HG02610 (cell line): ENCODE data around the gene MYL3.
"Not testable (repeated sequence)": the region's sequence is repeated elsewhere in the genome, so short reads cannot be mapped to it uniquely, and the experiment has no call there.

ENCODE experiments used
- ATAC-seq: cut with Tn5 transposase; IDR thresholded peaks from one replicate; pipeline ENCODE4 v1.9.1; 2021; ENCODE audit warnings: mild to moderate bottlenecking, moderate library complexity; ENCODE audit not compliant: unreplicated experiment

MYL3 gene

DNA sequence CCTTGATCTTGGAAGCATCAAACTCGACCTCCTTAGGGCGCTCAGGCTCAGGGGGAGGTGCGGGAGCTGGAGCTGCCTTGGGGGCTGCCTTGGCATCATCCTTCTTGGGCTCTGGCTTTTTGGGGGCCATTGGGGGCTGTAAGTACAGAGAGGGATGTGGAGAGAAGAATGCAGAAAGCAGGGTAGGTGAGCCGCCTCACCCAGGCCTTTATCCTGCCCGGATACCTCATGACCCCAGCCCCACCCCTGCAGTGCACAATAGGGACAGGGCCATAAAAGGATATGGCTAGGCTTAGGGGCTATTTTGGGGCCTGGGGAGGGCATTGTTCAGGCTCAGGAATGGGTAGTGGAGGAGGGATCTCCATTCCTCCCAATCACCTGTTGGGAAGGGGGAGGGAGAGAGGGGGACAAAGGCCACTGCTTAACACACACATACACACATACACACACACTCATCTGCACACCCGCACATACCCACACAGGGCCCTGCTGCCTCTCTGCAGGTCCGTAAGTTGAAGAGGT is at the start of gene MYL3:
MYL3 (minus strand) TSS at position 184 of the 522 bp plus-strand sequence; CDS start at position 130, 54 bp downstream.
- ATAC-seq = no peak

DNA sequence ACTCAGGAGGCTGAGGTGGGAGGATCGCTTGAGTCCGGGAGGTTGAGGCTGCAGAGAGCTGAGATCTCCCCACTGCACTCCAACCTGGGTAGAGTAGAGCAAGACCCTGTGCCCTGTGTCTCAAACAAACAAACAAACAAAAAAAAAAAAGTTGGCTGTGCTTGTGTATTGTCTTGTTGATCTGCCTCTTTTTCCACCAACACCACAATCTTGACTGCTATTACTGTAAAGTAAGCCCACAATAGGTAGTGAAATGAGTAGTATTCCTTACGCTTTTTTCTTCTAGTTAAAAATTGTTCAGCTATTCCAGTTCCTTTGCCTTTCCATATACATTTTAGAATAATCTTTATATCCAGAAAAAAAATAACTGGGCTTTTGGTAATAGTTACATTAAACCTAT is 49.7 kb upstream of the MYL3 start:
- ATAC-seq = no peak

DNA sequence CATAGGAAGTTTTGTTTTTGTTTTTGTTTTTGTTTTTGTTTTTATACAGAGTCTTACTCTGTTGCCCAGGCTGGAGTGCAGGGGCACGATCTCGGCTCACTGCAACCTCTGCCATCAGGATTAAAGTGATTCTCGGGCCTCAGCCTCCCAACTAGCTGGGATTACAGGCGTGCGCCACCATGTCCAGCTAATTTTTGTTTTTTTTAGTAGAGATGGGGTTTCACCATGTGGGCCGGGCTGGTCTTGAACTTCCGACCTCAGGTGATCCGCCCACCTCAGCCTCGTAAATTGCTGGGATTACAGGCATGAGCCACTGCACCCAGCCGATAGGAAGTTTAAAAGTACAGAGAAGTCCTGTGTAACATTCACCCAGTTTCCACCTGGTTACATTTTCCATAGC is 47.7 kb upstream of the MYL3 start:
- ATAC-seq = not testable (repeated sequence)

DNA sequence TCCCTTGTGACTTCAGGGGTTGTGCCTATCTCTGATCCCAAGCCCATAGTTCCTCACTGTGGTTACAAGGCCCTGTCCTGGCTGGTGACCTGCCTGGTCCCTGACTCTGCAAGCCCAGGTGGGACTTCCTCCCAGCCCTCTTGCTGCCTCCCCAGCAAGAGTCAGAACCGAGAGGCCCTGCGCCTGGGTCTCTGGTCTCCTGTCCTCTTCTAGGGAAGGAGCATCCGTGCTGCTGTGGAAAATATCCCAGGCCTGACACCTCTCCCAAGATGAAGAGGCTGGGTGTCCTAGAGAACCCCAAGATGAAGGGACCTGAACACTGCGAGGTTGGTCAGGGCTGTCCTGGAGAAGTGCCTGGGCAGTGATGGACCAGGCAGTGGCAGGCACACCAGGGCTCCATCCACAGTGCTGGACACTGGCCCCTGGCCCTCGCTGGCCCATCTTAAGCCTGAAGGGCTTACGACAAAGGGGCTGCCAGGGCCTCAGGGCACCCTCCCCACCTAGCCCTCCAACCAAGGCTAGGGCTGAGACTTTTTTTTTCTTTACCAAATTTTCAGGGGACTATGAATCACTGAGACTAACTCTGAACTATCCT is 47.0 kb upstream of the MYL3 start:
- ATAC-seq = no peak

DNA sequence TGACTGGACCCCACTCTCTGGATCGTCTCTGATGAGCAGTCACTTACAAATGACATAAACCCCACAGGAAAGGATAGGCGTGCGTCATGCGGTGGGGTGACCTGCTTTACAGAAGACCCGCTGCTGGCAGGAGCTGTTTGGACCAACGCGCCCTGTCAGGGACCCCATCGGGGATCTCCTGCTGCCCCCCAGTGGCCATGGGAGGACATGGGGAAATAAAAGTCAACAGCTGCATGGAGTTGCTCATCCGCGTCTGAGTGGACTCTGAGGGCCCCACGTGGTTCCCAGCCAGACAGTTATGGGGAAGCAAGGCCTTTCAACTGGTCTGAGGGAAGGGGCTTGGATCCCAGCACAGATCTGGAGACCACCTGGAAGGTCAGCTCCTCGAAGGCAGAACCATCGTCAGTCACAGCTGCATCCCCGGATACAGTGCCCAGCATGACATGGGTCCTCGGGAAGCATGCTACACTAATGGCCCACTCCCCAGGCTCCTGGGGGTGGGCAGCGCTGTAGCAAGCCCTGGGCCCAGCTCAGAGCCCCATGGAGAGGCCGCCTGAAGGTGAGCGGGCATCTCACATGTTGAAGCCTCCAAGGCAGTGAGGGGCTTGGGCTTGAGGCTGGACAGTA is 46.4 kb upstream of the MYL3 start:
- peak; percentile 47 for ATAC-seq

DNA sequence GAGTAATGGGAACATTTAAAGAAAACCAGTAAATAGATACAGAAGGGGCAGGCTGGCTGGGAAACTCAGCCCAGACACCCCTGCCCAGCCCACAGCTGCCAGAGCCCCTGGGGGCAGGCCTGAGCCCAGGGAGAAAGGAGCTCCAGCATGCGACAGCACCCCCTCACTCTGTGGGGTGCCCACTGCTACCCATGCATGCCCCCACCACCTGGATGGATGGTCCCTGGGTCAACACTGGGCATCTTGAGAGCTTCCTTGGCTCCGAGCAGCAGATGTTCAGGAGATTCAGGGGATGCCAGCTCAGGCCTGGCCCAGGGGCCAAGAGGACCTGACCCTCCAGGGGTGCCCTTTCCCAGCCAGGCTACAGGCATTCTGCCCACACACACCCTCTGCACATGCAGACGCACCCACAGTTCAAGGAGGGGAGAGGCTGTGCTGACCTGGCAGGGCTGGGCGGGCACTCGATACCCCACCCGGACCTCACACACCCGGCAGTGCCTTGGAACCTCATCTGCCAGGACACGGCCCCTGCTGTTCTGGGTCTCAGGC is 45.8 kb upstream of the MYL3 start:
- no peak for ATAC-seq

DNA sequence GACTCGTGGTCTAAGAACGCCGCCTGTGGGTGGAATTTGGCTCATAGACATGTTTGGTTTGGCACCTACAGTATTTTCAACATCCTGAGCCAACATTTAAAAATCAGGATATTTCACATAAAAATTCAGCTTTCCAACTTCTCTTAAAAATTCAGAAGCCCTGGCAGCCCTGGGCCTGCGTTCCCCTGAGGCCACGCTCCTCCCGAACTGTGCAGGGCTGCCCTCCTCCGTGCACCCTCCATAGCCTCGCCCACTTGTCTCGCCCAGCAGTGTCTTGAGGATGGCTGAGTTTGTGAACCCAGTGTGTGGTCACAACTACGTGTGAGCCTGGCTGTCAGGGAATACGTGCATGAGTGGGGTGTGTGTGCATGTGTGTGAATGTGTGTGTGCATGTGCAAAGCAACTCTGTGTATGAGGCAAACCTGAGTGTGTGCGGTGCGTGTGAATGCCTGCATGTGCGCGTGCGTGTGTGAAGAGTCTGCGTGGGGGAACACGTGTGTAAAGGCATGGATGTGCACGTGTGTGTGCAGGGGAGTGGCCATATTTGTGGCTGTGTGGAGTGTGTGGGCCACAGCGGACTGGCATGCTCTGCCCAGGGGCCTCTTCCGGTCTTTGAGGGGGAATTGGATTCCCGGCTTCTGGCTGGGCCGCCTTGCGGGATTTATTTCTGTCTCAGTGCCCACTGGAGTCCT is 45.2 kb upstream of the MYL3 start:
- no peak for ATAC-seq

DNA sequence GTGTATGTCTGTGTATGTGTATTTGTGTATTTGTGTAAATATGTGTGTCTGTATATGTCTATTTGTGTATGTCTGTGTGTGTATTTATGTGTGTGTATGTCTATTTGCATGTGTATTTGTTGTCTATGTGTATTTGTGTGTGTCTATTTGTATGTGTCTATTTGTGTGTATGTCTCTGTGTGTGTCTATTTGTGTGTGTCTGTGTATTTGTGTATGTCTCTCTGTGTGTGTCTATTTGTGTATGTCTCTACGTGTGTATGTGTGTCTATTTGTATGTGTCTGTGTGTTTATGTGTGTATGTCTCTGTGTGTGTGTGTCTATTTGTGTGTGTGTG is 44.7 kb upstream of the MYL3 start:
- ATAC-seq = no peak

DNA sequence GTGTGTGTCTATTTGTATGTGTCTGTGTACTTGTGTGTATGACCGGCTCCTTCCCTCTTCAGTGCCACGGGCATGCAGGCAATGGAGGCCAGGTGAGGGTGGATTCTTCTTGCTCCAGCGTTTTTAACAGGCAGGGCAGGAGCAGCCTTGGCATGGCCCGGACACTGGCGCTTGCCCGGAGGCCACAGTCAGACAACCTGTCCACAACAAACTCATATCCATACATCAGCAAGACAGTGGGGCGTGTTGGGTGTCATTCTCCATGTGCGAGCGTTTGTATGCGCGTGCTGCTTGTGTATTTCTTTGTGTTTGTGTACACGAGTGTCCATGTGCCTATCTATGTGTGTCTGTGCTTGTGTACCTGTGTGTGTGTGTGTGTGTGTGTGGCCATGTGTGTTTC is 44.0 kb upstream of the MYL3 start:
- no peak for ATAC-seq

DNA sequence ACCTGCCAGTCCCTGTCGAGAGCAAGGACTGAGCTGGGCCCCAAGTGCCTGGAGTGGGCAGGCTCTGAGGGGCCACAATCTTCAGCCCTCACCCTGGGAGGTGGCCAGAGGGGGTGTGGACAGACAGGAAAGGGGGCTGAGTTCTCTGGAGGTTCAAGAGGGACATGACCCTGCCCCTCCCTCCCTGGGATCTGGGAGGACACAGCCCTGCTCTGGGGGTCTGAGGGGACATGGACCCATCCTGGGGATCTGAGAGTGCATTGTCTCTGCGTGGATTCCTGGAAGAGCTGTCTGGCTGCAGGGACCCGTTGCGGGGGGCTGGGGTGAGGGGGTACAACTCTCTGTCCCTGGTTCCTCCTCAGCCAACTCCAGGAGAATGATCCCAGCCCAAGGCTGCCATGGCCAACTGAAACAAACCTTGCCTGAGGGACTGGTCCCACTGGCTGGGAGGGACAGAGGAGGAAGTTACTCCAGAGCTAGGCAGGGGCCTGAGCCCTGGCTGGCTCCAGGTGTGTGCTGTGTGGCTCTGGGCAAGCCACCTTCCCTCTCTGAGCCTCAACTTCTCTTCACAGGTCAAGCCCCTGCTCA is 43.3 kb upstream of the MYL3 start:
- ATAC-seq = no peak

DNA sequence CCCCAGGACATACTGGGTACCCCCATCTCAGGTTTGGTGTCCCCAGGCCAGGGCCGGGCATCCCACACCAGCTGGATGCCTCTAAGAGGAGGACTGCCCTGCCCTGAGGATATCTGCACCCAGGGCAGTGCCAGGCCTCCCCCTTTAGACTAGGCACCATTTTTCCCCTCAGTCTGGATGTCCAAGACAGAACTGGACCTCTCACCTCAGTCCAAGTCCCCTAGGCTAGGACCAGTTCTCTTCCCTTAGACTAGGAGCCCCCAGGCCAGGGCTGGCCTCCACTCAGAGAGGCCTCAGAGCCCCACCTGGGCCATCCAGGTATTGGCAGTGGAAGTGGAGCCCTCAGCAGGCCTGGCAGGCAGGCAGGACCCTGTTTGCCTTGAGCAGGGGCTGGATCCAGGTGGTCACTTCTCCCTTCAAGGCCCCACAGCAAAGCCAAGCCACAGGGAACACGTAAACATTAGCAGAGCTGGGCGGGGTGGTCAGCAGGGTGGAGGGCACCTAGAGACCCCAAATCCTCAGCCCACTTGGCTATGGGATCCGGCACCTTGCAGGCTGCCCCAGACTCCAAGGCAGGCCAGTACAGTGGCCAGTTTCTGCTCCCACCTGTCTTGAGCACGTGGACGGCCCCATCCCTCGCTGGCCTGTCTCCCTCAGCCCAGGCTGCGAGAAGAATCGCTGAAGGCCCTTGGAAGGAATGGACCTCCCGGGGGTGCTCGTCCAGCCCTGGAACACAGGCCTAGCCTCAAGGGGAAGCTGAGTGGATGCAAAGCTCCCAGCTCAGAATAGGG is 42.6 kb upstream of the MYL3 start:
- no peak for ATAC-seq

DNA sequence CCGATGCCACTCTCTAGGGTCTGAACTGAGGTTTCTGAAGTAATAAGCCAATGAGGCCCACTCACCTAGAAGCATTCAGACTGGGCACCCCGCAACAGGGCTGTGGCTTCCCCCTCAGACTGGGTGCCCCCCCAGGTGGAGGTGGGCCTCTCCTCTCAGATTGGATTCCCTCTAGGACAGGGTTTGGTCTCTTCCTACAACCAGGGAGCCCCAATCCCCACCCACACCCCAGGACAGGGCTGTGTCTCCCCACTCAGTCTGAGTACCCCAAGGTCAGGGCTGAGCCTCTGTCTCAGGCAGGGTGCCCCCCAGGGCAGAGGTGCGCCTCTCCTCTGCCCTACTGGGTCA is 41.9 kb upstream of the MYL3 start:
- no peak for ATAC-seq

DNA sequence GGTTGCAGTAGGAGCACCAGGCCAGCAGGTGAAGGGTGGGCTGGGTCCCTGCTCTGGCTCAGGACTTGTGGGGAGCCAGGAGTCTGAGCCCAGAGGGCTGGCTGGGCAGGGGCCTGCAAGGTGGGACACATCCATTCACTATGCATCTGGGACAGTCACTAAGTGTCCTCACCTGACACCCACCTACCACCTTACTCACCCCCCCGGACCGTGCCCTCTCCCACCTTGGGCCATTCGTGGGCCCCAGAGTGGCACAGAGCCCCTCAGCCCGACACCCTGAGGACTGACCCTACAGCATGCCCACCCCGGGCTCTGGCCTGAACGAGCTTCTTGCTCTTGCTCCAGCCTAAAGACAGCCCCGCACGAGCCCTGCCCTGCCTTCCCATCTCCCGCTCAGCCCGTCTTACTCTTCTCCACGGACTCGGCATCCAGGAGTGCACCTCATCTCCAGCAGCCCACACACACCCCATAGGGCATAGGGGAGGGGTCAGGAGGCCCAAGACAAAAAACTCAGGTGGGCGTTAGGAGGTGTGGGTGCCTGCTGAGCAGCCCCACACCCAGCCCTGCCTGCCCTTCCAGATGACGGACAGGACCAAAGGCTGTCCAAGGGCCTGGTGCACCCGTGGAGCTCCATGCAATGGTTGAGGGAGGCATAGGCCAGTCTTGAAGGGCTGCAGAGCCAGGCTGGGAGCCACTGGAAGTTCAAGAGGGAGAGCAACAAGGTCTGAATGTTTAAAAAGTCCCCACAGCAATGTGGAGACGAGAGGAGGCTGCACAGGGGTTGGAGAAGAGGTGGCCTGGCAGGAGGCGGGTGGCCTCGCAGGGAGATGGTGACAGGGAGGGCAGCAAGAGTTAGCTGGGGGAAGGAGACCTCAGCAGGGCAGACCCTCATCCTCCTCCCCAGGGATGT is 41.3 kb upstream of the MYL3 start:
- ATAC-seq = no peak

DNA sequence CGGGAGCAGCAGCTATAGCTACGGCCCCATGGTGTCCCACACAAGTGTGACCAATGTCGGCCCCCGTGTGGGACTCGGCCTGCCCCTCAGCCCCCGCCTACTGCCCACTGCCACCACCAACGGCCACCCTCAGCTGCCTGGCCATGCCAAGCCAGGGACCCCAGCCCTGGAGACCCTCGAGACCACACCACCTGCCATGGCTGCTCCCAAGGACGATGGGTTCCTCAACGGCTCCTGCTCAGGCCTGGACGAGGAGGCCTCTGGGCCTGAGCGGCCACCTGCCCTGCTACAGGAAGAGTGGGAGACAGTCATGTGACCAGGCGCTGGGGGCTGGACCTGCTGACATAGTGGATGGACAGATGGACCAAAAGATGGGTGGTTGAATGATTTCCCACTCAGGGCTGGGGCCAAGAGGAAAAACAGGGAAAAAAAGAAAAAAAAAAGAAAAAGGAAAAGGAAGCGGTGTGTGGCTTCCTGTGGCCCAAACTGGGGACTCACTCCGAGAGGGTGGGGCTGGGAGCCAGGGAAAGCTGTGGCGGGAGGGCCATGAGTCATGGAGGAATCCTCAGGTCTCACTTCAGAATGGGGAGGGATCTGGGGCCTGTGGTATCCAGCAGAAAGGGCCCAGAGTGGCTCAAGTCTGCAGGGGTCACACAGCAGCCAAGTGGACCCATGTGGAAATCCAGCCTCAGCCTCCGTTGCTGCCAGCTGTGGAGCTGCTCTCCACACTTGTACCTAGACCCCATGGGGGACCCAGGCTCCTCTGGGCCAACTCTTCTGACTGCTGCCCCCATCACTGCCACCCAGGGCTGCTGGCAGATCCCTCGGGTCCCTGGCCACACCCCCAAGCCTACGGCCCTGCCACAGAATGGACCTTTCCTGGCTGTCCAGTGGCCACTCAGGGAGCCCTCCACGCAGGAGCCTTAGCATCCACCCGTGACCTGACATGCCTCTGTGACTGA is 40.4 kb upstream of the MYL3 start:
- no peak for ATAC-seq

DNA sequence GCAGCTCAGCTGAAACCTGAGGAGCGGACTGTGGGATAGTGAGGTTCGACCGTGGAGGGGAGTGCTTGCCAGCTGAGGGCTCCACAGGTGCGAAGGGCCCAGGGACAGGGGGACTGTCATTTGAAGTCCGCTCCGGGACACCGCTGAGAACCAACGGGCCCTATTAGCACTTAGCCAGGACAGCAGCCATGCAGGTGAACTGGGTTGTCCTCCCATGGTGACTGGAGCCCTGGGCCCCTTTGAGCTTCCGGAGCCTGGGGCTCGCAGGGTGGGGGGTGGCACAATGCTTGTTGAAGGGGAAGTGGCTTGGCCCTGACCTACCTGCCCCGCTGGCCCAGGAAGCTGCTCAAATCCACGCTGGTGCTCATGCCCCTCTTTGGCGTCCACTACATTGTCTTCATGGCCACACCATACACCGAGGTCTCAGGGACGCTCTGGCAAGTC is 39.0 kb upstream of the MYL3 start:
- ATAC-seq = no peak

DNA sequence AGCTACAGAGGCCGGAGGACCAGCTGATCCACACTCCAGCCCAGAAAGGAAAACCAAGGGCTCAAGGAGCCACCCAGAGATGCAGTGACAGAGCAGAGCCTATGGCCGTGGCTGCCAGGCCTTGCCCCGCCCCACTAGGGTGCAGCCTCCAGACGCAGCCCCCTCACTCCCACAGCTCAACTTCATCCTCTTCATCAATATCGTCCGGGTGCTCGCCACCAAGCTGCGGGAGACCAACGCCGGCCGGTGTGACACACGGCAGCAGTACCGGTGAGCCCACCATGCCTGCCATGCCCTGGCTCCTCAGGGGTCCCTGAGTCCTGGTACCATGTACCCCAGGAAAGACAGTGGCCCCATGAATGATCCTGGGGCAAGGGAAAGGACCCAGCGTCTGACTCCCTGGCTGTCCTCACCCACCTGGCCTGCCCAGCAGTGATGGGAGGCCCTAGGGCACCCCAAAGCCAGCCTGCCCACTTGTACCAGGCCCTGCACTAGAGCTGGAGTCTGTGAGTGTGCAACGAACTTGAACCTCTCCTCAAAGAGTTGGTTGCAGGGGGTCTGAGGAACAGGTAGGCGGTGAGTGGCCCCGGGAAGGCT is 38.4 kb upstream of the MYL3 start:
- ATAC-seq = no peak

DNA sequence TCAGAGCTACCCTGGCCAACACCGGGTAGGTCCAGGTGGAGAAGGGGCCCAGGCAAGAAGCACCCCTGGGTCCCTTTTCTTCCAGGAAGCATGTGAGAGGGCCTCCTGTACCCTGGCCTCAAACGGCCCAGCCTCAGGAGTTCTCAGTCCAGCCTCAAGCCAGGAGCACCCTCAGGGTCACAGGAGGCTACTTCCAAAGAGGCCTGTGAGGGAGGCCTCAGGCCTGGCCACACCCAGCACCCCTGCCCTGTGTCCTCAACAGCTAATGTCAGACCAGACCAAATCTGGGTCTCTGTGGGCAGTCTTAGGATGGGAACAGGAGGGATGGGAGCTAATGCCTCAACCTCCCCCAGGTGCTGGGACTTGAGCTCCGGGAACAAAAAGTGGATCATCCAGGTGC is 37.8 kb upstream of the MYL3 start:
- no peak for ATAC-seq

DNA sequence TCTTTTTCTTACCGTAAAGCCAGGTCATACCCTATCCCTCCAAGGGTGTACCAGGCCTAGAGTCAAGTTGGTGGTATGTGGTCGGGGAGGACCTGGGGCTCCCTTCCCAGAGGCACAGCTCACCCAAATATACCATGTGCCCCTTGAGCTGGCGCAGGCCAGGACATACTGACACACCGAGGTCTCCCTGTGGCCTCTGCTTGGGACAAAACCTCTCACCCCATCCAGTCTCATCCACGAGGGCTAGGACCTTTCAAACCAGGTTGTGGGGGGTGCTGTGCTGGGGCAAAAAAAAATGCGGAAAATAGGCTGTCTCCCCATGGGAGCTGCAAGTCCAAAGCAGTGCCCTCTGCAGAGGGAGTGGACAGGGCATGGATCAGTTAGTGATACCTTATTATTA is 37.1 kb upstream of the MYL3 start:
- ATAC-seq = no peak

DNA sequence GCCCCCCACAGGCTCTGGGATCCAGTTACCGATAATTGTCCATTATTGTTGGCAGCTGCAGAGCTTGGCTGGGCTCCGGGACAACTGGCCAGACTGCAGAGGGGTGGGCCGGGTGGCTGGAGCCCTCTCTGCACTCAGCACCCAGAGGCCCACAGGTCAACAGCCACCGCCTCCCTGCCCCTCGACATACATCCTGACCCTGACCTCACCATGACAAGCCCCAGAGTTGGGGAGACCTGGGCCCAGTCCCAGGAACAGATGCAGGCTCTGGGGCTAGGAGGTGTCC is 36.7 kb upstream of the MYL3 start:
- ATAC-seq = no peak
